Suprapubic skin (tissue), 4 donors: Measurements from ENCODE around the gene RNF112.

Experiments used
- EP300 ChIP-seq: sonication (generic); formaldehyde crosslinking; IDR thresholded peaks from one replicate; pipeline ENCODE4 v1.6.1; 2017; ENCODE audit warnings: antibody characterized with exemption
- POLR2A ChIP-seq, 2 donors: fragments of 450-650 bp; IDR thresholded peaks; one replicate each; pipeline ENCODE4 v1.6.1; 2017; ENCODE audit warnings: antibody characterized with exemption in 2 of 2, mild to moderate bottlenecking in 2 of 2, moderate library complexity in 2 of 2
- POLR2AphosphoS5 ChIP-seq, 3 donors: sonication (generic); formaldehyde crosslinking; IDR thresholded peaks; one replicate each; pipeline ENCODE4 v1.6.1; 2017; ENCODE audit warnings: antibody characterized with exemption in 3 of 3
- TF ChIP-seq, protein P1 (sequence below), 2 donors: fragments of 200-600 bp in 1 of 2; fragments of 450-650 bp in 1 of 2; sonication (generic) in 1 of 2; IDR thresholded peaks; one replicate each; pipeline ENCODE4 v1.5.1; 2016 to 2019; ENCODE audit warnings: antibody characterized with exemption in 2 of 2, mild to moderate bottlenecking in 1 of 2, moderate library complexity in 1 of 2

- TF ChIP-seq, protein P1, sequence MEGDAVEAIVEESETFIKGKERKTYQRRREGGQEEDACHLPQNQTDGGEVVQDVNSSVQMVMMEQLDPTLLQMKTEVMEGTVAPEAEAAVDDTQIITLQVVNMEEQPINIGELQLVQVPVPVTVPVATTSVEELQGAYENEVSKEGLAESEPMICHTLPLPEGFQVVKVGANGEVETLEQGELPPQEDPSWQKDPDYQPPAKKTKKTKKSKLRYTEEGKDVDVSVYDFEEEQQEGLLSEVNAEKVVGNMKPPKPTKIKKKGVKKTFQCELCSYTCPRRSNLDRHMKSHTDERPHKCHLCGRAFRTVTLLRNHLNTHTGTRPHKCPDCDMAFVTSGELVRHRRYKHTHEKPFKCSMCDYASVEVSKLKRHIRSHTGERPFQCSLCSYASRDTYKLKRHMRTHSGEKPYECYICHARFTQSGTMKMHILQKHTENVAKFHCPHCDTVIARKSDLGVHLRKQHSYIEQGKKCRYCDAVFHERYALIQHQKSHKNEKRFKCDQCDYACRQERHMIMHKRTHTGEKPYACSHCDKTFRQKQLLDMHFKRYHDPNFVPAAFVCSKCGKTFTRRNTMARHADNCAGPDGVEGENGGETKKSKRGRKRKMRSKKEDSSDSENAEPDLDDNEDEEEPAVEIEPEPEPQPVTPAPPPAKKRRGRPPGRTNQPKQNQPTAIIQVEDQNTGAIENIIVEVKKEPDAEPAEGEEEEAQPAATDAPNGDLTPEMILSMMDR (IDR thresholded peaks at IDR 0.05): no peak
- no peak for TF ChIP-seq EP300
- no peak for TF ChIP-seq POLR2A (IDR thresholded peaks at IDR 0.05)
- no peak for TF ChIP-seq POLR2AphosphoS5 (IDR thresholded peaks at IDR 0.05)
These were observed 41.1 kb upstream of the RNF112 start for GRCh38 chr17:19369846-19370492.
